ENCODE measurements around the gene ELMOD1. TPM values are rescaled to one million over a fixed set of nuclear protein-coding genes. Genes with fewer than 3 reads are reported as not detected.

The ELMOD1 gene
- polyA plus RNA-seq, 3 donors from 2014 or later: not detected

GRCh38 chr11:107711861-107712755, 121.2 kb downstream of the ELMOD1 start, which contains the start of gene SLN:
Gene SLN, minus strand, starts transcription at chr11:107712056.
- H3K4me3 Mint-ChIP-seq: no peak within 1 kb of the TSS
- H3K27me3 Mint-ChIP-seq (ENCODE audit: low read depth in 3 of 3): peaks cover 3 to 7% (median 6%) of the 10 kb centered on the region in 3 donors
- H3K36me3 Mint-ChIP-seq: no peaks in the 10 kb centered on the region
- H3K27ac Mint-ChIP-seq: no peak within 1 kb of the TSS
- DNase-seq: no peak
- no peaks in the 10 kb centered on the region for H3K4me1 Mint-ChIP-seq
- peaks cover 0 to 2% (median 0%) of the 10 kb centered on the region in 6 donors for H3K9me3 Mint-ChIP-seq

- H3K4me3 Mint-ChIP-seq: no peak overlapping the region
- no peak overlapping the region for H3K27ac Mint-ChIP-seq
- H3K4me1 Mint-ChIP-seq: no peaks in the 10 kb centered on the region
- peaks cover 0 to 7% (median 6%) of the 10 kb centered on the region in 3 donors for H3K27me3 Mint-ChIP-seq (ENCODE audit: low read depth in 3 of 3)
- peaks cover 0 to 2% (median 0%) of the 10 kb centered on the region in 6 donors for H3K9me3 Mint-ChIP-seq
- DNase-seq: no peak
- H3K36me3 Mint-ChIP-seq: no peaks in the 10 kb centered on the region
These were observed 122.1 kb downstream of the ELMOD1 start for GRCh38 chr11:107713009-107713408.

Other genes with a start within 250 kb of the ELMOD1 start
- gene CWF19L2, start 133.3 kb upstream of the ELMOD1 start, polyA plus RNA-seq: 1 to 10 TPM; 1.4 to 8.8 (median 5.3) TPM
- gene ALKBH8, start 25.4 kb upstream of the ELMOD1 start, polyA plus RNA-seq: 10 to 100 TPM in 1 of 3 donors, 1 to 10 TPM in 2; 1.1 to 10.3 (median 3.4) TPM
- not detected for gene SLN, start 120.9 kb downstream of the ELMOD1 start, polyA plus RNA-seq

All from immature natural killer cell (primary cell).